K562 (cell line): Measurements from ENCODE around the gene FOXE1. TPM values are rescaled to one million over a fixed set of nuclear protein-coding genes. Genes with fewer than 3 reads are reported as not detected.

Experiments
- ATAC-seq: fragments of 200-7000 bp; cut with Tn5 transposase; 3 replicates; pipeline ENCODE4 v1.9.1; 2020; ENCODE audit warnings: moderate library complexity
- BruUV-seq: library from RNA; stranded (reverse); fragments of 400-500 nt; replicated peaks from 2 replicates; lab custom pipeline; 2021; lab: Mats Ljungman, UMichigan
- CTCF ChIA-PET: fragments of 300-600 bp; formaldehyde crosslinking; extraction: SDS; loops from one replicate; lab custom pipeline; 2021; ENCODE audit warnings: low intra/inter-chr PET ratio; lab: Yijun Ruan, JAX
- POLR2A ChIA-PET: fragments of 300-600, 350-650 bp; sonication (Branson Sonifier 250); formaldehyde crosslinking; extraction: SDS; loops from one replicate; lab custom pipeline; 2021; ENCODE audit warnings: antibody characterized with exemption, inconsistent platforms; lab: Yijun Ruan, JAX
- DNase-seq, 4 experiments: peaks; one replicate each; pipeline versions ENCODE4 v3.0.0 to v3.0.0-alpha.2; 2011 to 2018; ENCODE audit warnings: low spot score in 3 of 4, mixed read lengths in 3 of 4; ENCODE audit errors: extremely low read depth in 1 of 4
- FAIRE-seq: peaks from 2 replicates; lab custom pipeline; 2011; peaks lifted over from hg19 to GRCh38; lab: Jason Lieb, UNC
- H2AFZ ChIP-seq: 2 replicates; pipeline ENCODE4 v1.6.0; 2011; ENCODE audit warnings: low read depth, low read length, control low read depth, inconsistent platforms
- H3K27ac ChIP-seq: fragments of 200-600 bp; 3 replicates; pipeline ENCODE4 v1.8.0; 2011; ENCODE audit warnings: low read depth, mild to moderate bottlenecking, control low read depth, inconsistent platforms, low read length, moderate library complexity, mixed read lengths; ENCODE audit errors: extremely low read depth
- H3K27me3 ChIP-seq, 2 experiments: fragments of 300-600 bp in 1 of 2; 2 replicates in 1 of 2; 3 replicates in 1 of 2; pipeline versions ENCODE4 v1.6.0 to v1.8.0; 2011; ENCODE audit warnings: inconsistent platforms in 2 of 2, low read length in 2 of 2, mild to moderate bottlenecking in 1 of 2, mixed read lengths in 1 of 2, moderate library complexity in 1 of 2; ENCODE audit not compliant: control insufficient read depth in 2 of 2, insufficient read depth in 2 of 2
- H3K36me3 ChIP-seq: fragments of 300-600 bp; 3 replicates; pipeline ENCODE4 v1.8.0; 2011; ENCODE audit warnings: mild to moderate bottlenecking, low read length, inconsistent platforms; ENCODE audit not compliant: control insufficient read depth, insufficient read depth
- H3K4me1 ChIP-seq, 2 experiments: fragments of 200-600 bp in 1 of 2; replicated peaks in 1 of 2; 2 replicates in 1 of 2; 3 replicates in 1 of 2; pipeline versions ENCODE4 v1.5.1 to v1.8.0; 2011; ENCODE audit warnings: inconsistent platforms in 2 of 2, low read length in 2 of 2, mild to moderate bottlenecking in 1 of 2, mixed read lengths in 1 of 2, moderate library complexity in 1 of 2; ENCODE audit not compliant: control insufficient read depth in 2 of 2, insufficient read depth in 2 of 2
- H3K4me2 ChIP-seq: 2 replicates; pipeline ENCODE4 v1.6.1; 2011; ENCODE audit warnings: low read length, control low read depth, inconsistent platforms, mixed read lengths; ENCODE audit not compliant: insufficient read depth
- H3K4me3 ChIP-seq: fragments of 200-600 bp; sonication (generic), shearing (Covaris generic); 2 replicates; pipeline ENCODE4 v1.5.1; 2016; ENCODE audit warnings: control low read depth, inconsistent platforms
- H3K79me2 ChIP-seq: fragments of 200-600 bp; 3 replicates; pipeline ENCODE4 v1.8.0; 2011; ENCODE audit warnings: low read length, inconsistent platforms; ENCODE audit not compliant: control insufficient read depth, insufficient read depth
- H3K9ac ChIP-seq, 2 experiments: 2 replicates each; pipeline versions ENCODE4 v1.6.0 to v1.6.1; 2011; ENCODE audit warnings: low read depth in 2 of 2, low read length in 2 of 2, control low read depth in 1 of 2, inconsistent platforms in 1 of 2, mild to moderate bottlenecking in 1 of 2, mixed read lengths in 1 of 2; ENCODE audit not compliant: insufficient read depth in 1 of 2
- H3K9me1 ChIP-seq: one replicate; pipeline ENCODE4 v1.6.0; 2011; ENCODE audit warnings: inconsistent platforms, mild to moderate bottlenecking, low read length, moderate library complexity; ENCODE audit not compliant: control insufficient read depth, insufficient read depth
- H3K9me3 ChIP-seq: replicated peaks from 2 replicates; pipeline ENCODE4 v1.5.1; 2011; ENCODE audit warnings: low read depth, low read length, inconsistent platforms; ENCODE audit not compliant: control insufficient read depth, insufficient read depth
- H4K20me1 ChIP-seq: replicated peaks from 2 replicates; pipeline ENCODE4 v1.6.1; 2011; ENCODE audit warnings: low read length, inconsistent platforms, mixed read lengths; ENCODE audit not compliant: control insufficient read depth, insufficient read depth
- CEBPB ChIP-seq: fragments of 450-650 bp; IDR thresholded peaks from 2 replicates; pipeline ENCODE4 v1.6.1; 2016; ENCODE audit warnings: missing genetic modification characterization, missing compliant biosample characterization
- FOXJ2 ChIP-seq: fragments of 200-800 bp; sonication (Bioruptor generic); IDR thresholded peaks from 2 replicates; pipeline ENCODE4 v1.6.1; 2016; ENCODE audit warnings: missing genetic modification characterization, missing compliant biosample characterization
- LARP7 ChIP-seq: fragments of 450-650 bp; IDR thresholded peaks from 2 replicates; pipeline ENCODE4 v1.6.1; 2016
- MYNN ChIP-seq, 2 experiments: sonication (generic); formaldehyde crosslinking in 1 of 2; IDR thresholded peaks; 2 replicates each; pipeline versions ENCODE4 v1.5.0 to v1.6.1; 2016 to 2020; ENCODE audit warnings: antibody characterized with exemption in 1 of 2, missing genetic modification reagents in 1 of 2
- PHF20 ChIP-seq: fragments of 450-650 bp; IDR thresholded peaks from 2 replicates; pipeline ENCODE4 v1.6.1; 2018; ENCODE audit not compliant: partially characterized antibody
- PPARD ChIP-seq: fragments of 250-450 bp; sonication (Bioruptor Pico); IDR thresholded peaks from 2 replicates; pipeline ENCODE4 v1.8.0; 2022; ENCODE audit warnings: inconsistent platforms, mild to moderate bottlenecking, moderate library complexity
- TBP ChIP-seq: optimal IDR thresholded peaks from 2 replicates; pipeline ENCODE3; 2011; ENCODE audit warnings: low read depth, low read length, improper control_type of control experiment
- TEAD4 ChIP-seq, 2 experiments: sonication (generic) in 1 of 2; formaldehyde crosslinking in 1 of 2; IDR thresholded peaks; 2 replicates each; pipeline versions ENCODE4 v1.6.1 to v1.8.0; 2012 to 2022; ENCODE audit warnings: borderline replicate concordance in 1 of 2, inconsistent platforms in 1 of 2, low read length in 1 of 2, mild to moderate bottlenecking in 1 of 2, missing genetic modification reagents in 1 of 2
- TRIM28 ChIP-seq: fragments of 450-650 bp; IDR thresholded peaks from 2 replicates; pipeline ENCODE4 v1.6.1; 2017
- XRCC5 ChIP-seq: fragments of 200-400 bp; formaldehyde crosslinking; IDR thresholded peaks from 2 replicates; pipeline ENCODE4 v1.6.1; 2017; ENCODE audit warnings: low read depth, mild to moderate bottlenecking, low read length
- ZC3H11A ChIP-seq: IDR thresholded peaks from 2 replicates; pipeline ENCODE4 v1.6.1; 2012; ENCODE audit warnings: low read depth, low read length, improper control_type of control experiment
- ZEB2 ChIP-seq: fragments of 450-650 bp; IDR thresholded peaks from 2 replicates; pipeline ENCODE4 v1.6.1; 2016
- ZNF165 ChIP-seq: fragments of 250-450 bp; sonication (Bioruptor Pico); IDR thresholded peaks from 2 replicates; pipeline ENCODE4 v1.4.0; 2020; ENCODE audit warnings: borderline replicate concordance
- WGBS: fragments of 100-300 bp; shearing (Covaris generic); methylation state at CpG from one replicate; pipeline ENCODE4 v1.1.6; 2016; ENCODE audit warnings: low coverage, mixed read lengths; ENCODE audit not compliant: insufficient coverage; ENCODE audit errors: missing lambda C conversion rate; 5-methylcytosine and 5-hydroxymethylcytosine counted together
- in situ Hi-C: fragments of 300-500 bp; cut with MboI; formaldehyde crosslinking; loops from 4 replicates; pipeline ENCODE4 v1.15.0; 2018; ENCODE audit warnings: inconsistent platforms, mixed read lengths
- intact Hi-C: fragments of 100-400 bp; cut with micrococcal nuclease; formaldehyde crosslinking; loops from 2 replicates; pipeline ENCODE4 v1.14.2; 2022
- polyA plus RNA-seq, 8 experiments: library from polyadenylated mRNA; depleted of rRNA in 4 of 8; stranded (reverse) in 5 of 8; unstranded in 3 of 8; fragments of >200 nt; fragmentation: Nextera tagmentation in 2 of 8; fragmentation: Illumina TruSeq in 1 of 8; extraction: Ambion mirVana in 2 of 8; extraction: Trizol in 1 of 8; gene quantifications; 2 replicates each; pipeline versions ENCODE4 v1.2.1 to v1.2.3, GENCODE V29; 2011 to 2014; ENCODE audit warnings: inconsistent platforms in 1 of 8, missing spikeins in 1 of 8
- total RNA-seq, 7 experiments: library from RNA; depleted of rRNA in 6 of 7; stranded (reverse); fragments of >200 nt in 6 of 7; fragmentation: Illumina TruSeq in 2 of 7; extraction: Trizol in 2 of 7; gene quantifications; 2 replicates each; pipeline versions ENCODE4 v1.2.1 to v1.2.3, GENCODE V29; 2011 to 2021; ENCODE audit warnings: low replicate concordance in 1 of 7
- TF ChIP-seq, protein P1 (sequence below): sonication (generic); formaldehyde crosslinking; IDR thresholded peaks from 2 replicates; pipeline ENCODE4 v1.8.1; 2023; ENCODE audit warnings: mild to moderate bottlenecking, missing genetic modification reagents
- TF ChIP-seq, protein P2 (sequence below): fragments of 250-450 bp; sonication (Bioruptor Pico); IDR thresholded peaks from 2 replicates; pipeline ENCODE4 v1.9.0; 2021; ENCODE audit warnings: mild to moderate bottlenecking
- TF ChIP-seq, protein P3 (sequence below): fragments of 250-450 bp; sonication (Bioruptor Pico); IDR thresholded peaks from 2 replicates; pipeline ENCODE4 v1.8.0; 2021; ENCODE audit warnings: moderate library complexity, mild to moderate bottlenecking, inconsistent platforms
- TF ChIP-seq, protein P4 (sequence below), 2 experiments: fragments of 450-650 bp; conservative IDR thresholded peaks; 2 replicates each; pipeline ENCODE4 v1.6.1; 2017; ENCODE audit warnings: mild to moderate bottlenecking in 2 of 2, moderate library complexity in 2 of 2

The FOXE1 gene
- total and polyA plus RNA-seq, 9 of the 15 experiments (the other 6 are each of a cell fraction or from before 2014, with no cell fraction given), result not detected

DNA sequence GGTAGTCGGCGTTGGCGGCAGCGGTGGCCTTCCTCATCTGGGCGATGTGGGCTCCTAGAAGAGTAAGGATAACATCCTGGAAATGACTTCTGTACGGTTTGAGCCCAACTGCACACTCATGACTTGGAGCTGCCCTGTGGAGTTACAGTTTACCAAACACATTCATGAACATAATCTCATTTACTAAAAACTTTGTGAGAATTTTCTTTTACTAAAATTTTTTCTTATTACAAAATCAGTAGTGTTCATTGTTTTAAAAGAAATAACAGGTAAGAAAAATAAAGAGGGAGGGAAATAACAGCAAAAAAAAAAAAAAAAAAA lies 5.3 kb downstream of the FOXE1 start:
- Histone ChIP-seq H3K9me1 (no peaks in the 10 kb centered on the region), H3K4me3 (no peak overlapping the region), H4K20me1 (no peaks in the 10 kb centered on the region), H3K9ac (no peak overlapping the region), H3K36me3 (no peaks in the 10 kb centered on the region), H3K4me1 (peaks cover 0 to 8% of the 10 kb centered on the region in 2 experiments; a peak in 1 of 5 replicates), H2AFZ (no peak overlapping the region), H3K79me2 (no peaks in the 10 kb centered on the region), H3K9me3 (no peaks in the 10 kb centered on the region), H3K4me2 (no peak overlapping the region), H3K27ac (no peak overlapping the region), H3K27me3 (peaks cover 47 to 70% of the 10 kb centered on the region in 2 experiments)
- FAIRE-seq (no peak), DNase-seq (no peak), ATAC-seq (no peak)
- BruUV-seq, result no TSS peak
- in situ Hi-C loops, result no loop called here
- CTCF ChIA-PET, result no interaction called here
- POLR2A ChIA-PET, result interaction anchor here (0.6 to 0.7 kb wide), 3 partner anchors 128 to 795 kb away, joined by 3 to 4 read pairs (median 3); no protein-coding TSS in a partner anchor
- no peak for TF ChIP-seq XRCC5
- TF ChIP-seq TBP, result no peak
- no peak for TF ChIP-seq FOXJ2
- TF ChIP-seq ZNF165 (CRISPR knock-in tag), result no peak
- no peak for TF ChIP-seq CEBPB (tag)
- TF ChIP-seq TRIM28, result no peak
- TF ChIP-seq, protein P1, sequence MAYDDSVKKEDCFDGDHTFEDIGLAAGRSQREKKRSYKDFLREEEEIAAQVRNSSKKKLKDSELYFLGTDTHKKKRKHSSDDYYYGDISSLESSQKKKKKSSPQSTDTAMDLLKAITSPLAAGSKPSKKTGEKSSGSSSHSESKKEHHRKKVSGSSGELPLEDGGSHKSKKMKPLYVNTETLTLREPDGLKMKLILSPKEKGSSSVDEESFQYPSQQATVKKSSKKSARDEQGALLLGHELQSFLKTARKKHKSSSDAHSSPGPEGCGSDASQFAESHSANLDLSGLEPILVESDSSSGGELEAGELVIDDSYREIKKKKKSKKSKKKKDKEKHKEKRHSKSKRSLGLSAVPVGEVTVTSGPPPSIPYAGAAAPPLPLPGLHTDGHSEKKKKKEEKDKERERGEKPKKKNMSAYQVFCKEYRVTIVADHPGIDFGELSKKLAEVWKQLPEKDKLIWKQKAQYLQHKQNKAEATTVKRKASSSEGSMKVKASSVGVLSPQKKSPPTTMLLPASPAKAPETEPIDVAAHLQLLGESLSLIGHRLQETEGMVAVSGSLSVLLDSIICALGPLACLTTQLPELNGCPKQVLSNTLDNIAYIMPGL (CRISPR knock-in tag), result no peak
- TF ChIP-seq, protein P2, sequence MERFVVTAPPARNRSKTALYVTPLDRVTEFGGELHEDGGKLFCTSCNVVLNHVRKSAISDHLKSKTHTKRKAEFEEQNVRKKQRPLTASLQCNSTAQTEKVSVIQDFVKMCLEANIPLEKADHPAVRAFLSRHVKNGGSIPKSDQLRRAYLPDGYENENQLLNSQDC (CRISPR knock-in tag), result no peak
- TF ChIP-seq LARP7, result no peak
- no peak for TF ChIP-seq PPARD
- no peak for TF ChIP-seq ZEB2
- TF ChIP-seq MYNN (IDR thresholded peaks at IDR 0.05), result no peak
- TF ChIP-seq MYNN (CRISPR knock-in tag; IDR thresholded peaks at IDR 0.05), result no peak
- TF ChIP-seq, protein P3, sequence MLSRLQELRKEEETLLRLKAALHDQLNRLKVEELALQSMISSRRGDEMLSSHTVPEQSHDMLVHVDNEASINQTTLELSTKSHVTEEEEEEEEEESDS (CRISPR knock-in tag), result no peak
- no peak for TF ChIP-seq ZC3H11A
- no peak for TF ChIP-seq PHF20
- no peak for TF ChIP-seq TEAD4 (IDR thresholded peaks at IDR 0.05; ENCODE audit: low read length)
- TF ChIP-seq TEAD4 (CRISPR knock-in tag; IDR thresholded peaks at IDR 0.05; ENCODE audit: borderline replicate concordance), result no peak
- TF ChIP-seq, protein P4, sequence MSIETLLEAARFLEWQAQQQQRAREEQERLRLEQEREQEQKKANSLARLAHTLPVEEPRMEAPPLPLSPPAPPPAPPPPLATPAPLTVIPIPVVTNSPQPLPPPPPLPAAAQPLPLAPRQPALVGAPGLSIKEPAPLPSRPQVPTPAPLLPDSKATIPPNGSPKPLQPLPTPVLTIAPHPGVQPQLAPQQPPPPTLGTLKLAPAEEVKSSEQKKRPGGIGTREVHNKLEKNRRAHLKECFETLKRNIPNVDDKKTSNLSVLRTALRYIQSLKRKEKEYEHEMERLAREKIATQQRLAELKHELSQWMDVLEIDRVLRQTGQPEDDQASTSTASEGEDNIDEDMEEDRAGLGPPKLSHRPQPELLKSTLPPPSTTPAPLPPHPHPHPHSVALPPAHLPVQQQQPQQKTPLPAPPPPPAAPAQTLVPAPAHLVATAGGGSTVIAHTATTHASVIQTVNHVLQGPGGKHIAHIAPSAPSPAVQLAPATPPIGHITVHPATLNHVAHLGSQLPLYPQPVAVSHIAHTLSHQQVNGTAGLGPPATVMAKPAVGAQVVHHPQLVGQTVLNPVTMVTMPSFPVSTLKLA (conservative IDR thresholded peaks at IDR 0.05), result no peak
- 0% methylated on average over 6 of the region's 6 CpGs for WGBS
- intact Hi-C loops, result no loop called here
